Motor neuron (in vitro differentiated cells): ENCODE data around the gene TBCD. TPM values are rescaled to one million over a fixed set of nuclear protein-coding genes. Genes with fewer than 3 reads are reported as not detected.

Experiments used
- ATAC-seq, 8 experiments: fragments of 200-7000 bp; cut with Tn5 transposase; replicated peaks in 6 of 8; 2 replicates each; pipeline ENCODE4 v1.8.0; 2021; ENCODE audit warnings: mild to moderate bottlenecking in 8 of 8, moderate library complexity in 8 of 8
- H3K27ac ChIP-seq, 2 donors: fragments of 250-450 bp; sonication (Bioruptor Pico); 2 replicates each; pipeline ENCODE4 v1.9.0; 2021; ENCODE audit warnings: antibody characterized with exemption in 2 of 2, mild to moderate bottlenecking in 2 of 2, moderate library complexity in 1 of 2
- H3K4me1 ChIP-seq, 2 donors: fragments of 250-450 bp; sonication (Bioruptor Pico); replicated peaks in 1 of 2; 2 replicates each; pipeline ENCODE4 v1.6.1; 2021; ENCODE audit warnings: antibody characterized with exemption in 2 of 2, mild to moderate bottlenecking in 2 of 2, moderate library complexity in 1 of 2
- H3K4me3 ChIP-seq, 5 donors: fragments of 250-450 bp; sonication (Bioruptor Pico); 2 replicates each; pipeline ENCODE4 v1.9.0; 2021; ENCODE audit warnings: antibody characterized with exemption in 5 of 5, mild to moderate bottlenecking in 5 of 5, moderate library complexity in 4 of 5
- WGBS, 10 experiments: fragments of 450-650 bp; shearing (Covaris generic); methylation state at CpG; one replicate each; pipeline ENCODE4 v1.0.0; 2022; 5-methylcytosine and 5-hydroxymethylcytosine counted together
- in situ Hi-C, 9 experiments: fragments of 400-800 bp; cut with MboI; loops; one replicate each; pipeline ENCODE4 v1.15.0; 2021; ENCODE audit warnings: low sequenced_read_pairs in 9 of 9, low pct_unique_long_range_greater_than_20kb in 2 of 9; ENCODE audit not compliant: unreplicated experiment in 9 of 9
- total RNA-seq, 8 experiments: library from RNA; unstranded; fragments of 300-600 nt; gene quantifications; 2 replicates each; pipeline versions ENCODE4 v1.2.3 to v1.2.4, GENCODE V29; 2022

Gene TBCD
- total RNA-seq, 8 experiments from 2014 or later = 27.2 to 94.3 (median 47.2) TPM

GRCh38 chr17:82930043-82930923 lies 178.4 kb downstream of the TBCD start:
- no peak for ATAC-seq
- H3K4me3 ChIP-seq = no peak overlapping the region
- 80 to 100% (median 95%) methylated on average over 1 to 31 of the region's 56 CpGs; no CpG with 5 or more reads in 4 of the 10 experiments for WGBS, 10 experiments
- no peak overlapping the region for H3K27ac ChIP-seq
- in situ Hi-C loops = no loop called here
- no peaks in the 10 kb centered on the region for H3K4me1 ChIP-seq

- in situ Hi-C loops = no loop called here
- WGBS, 10 experiments = 88 to 100% (median 94%) methylated on average over 1 to 14 of the region's 39 CpGs; no CpG with 5 or more reads in 2 of the 10 experiments
- no peak overlapping the region for H3K27ac ChIP-seq
- H3K4me1 ChIP-seq = no peaks in the 10 kb centered on the region
- no peak for ATAC-seq
- no peak overlapping the region for H3K4me3 ChIP-seq
Measured at GRCh38 chr17:82930924-82931698, 179.2 kb downstream of the TBCD start.

GRCh38 chr17:82931699-82932517 lies 180.0 kb downstream of the TBCD start:
- Histone ChIP-seq H3K4me1 (no peaks in the 10 kb centered on the region), H3K27ac (no peak overlapping the region), H3K4me3 (no peak overlapping the region)
- in situ Hi-C loops = no loop called here
- 17 to 100% (median 86%) methylated on average over 2 to 16 of the region's 29 CpGs; no CpG with 5 or more reads in 2 of the 10 experiments for WGBS, 10 experiments
- ATAC-seq = peak in 5 of 8 experiments; percentile 11 to 92 (median 52)

- in situ Hi-C loops = no loop called here
- peak in 4 of 8 experiments; percentile 9 to 74 (median 44) for ATAC-seq
- H3K27ac ChIP-seq = no peak overlapping the region
- WGBS, 10 experiments = 50 to 94% (median 85%) methylated on average over 1 to 15 of the region's 28 CpGs; no CpG with 5 or more reads in 2 of the 10 experiments
- no peaks in the 10 kb centered on the region for H3K4me1 ChIP-seq
- H3K4me3 ChIP-seq = no peak overlapping the region
Measured at GRCh38 chr17:82932518-82933310, 180.8 kb downstream of the TBCD start.

- in situ Hi-C loops = no loop called here
- Histone ChIP-seq H3K4me1 (no peaks in the 10 kb centered on the region), H3K4me3 (no peak overlapping the region), H3K27ac (no peak overlapping the region)
- WGBS, 10 experiments = 83 to 100% (median 97%) methylated on average over 1 to 11 of the region's 15 CpGs; no CpG with 5 or more reads in 6 of the 10 experiments
- no peak for ATAC-seq
Measured at GRCh38 chr17:82933911-82934310, 182.0 kb downstream of the TBCD start.

GRCh38 chr17:82935966-82936767 lies 184.3 kb downstream of the TBCD start:
- in situ Hi-C loops = no loop called here
- Histone ChIP-seq H3K4me1 (no peaks in the 10 kb centered on the region), H3K4me3 (no peak overlapping the region), H3K27ac (no peak overlapping the region)
- 70 to 100% (median 97%) methylated on average over 2 to 11 of the region's 27 CpGs; no CpG with 5 or more reads in 1 of the 10 experiments for WGBS, 10 experiments
- no peak for ATAC-seq

- in situ Hi-C loops = no loop called here
- Histone ChIP-seq H3K4me3 (no peak overlapping the region), H3K4me1 (no peaks in the 10 kb centered on the region), H3K27ac (no peak overlapping the region)
- WGBS, 10 experiments = 92 to 100% (median 97%) methylated on average over 3 to 5 of the region's 10 CpGs; no CpG with 5 or more reads in 7 of the 10 experiments
- ATAC-seq = no peak
Measured at GRCh38 chr17:82936768-82937171, 184.9 kb downstream of the TBCD start.

GRCh38 chr17:82937411-82938371 lies 185.8 kb downstream of the TBCD start:
- 90 to 100% (median 93%) methylated on average over 1 to 9 of the region's 53 CpGs; no CpG with 5 or more reads in 5 of the 10 experiments for WGBS, 10 experiments
- Histone ChIP-seq H3K4me3 (no peak overlapping the region), H3K27ac (no peak overlapping the region), H3K4me1 (no peaks in the 10 kb centered on the region)
- in situ Hi-C loops = no loop called here
- no peak for ATAC-seq

- ATAC-seq = no peak
- 96 to 100% (median 100%) methylated on average over 1 to 5 of the region's 8 CpGs; no CpG with 5 or more reads in 4 of the 10 experiments for WGBS, 10 experiments
- in situ Hi-C loops = no loop called here
Measured at GRCh38 chr17:82938486-82938872, 186.6 kb downstream of the TBCD start.

GRCh38 chr17:82938873-82939620 lies 187.2 kb downstream of the TBCD start:
- 69 to 100% (median 94%) methylated on average over 1 to 22 of the region's 26 CpGs for WGBS, 10 experiments
- peak in 5 of 8 experiments; percentile 74 to 94 (median 90) for ATAC-seq
- Histone ChIP-seq H3K27ac (peak overlapping the region; percentile 61 to 65), H3K4me3 (no peak overlapping the region), H3K4me1 (no peaks in the 10 kb centered on the region)
- in situ Hi-C loops = no loop called here

More at GRCh38 chr17:82938486-82938872, 186.6 kb downstream of the TBCD start:
- Histone ChIP-seq H3K27ac (peak overlapping the region; percentile 61 to 65), H3K4me1 (no peaks in the 10 kb centered on the region), H3K4me3 (no peak overlapping the region)
